ENCODE data around the gene SLC9B2.

SLC9B2 gene

GRCh38 chr4:103100691-103101090 is 24.1 kb upstream of the SLC9B2 start:
- Histone ChIP-seq H3K36me3 (ENCODE audit: control insufficient read depth in 1 of 2, insufficient read depth in 2 of 2, low read length in 2 of 2) (no peaks in the 10 kb centered on the region), H3K14ac (ENCODE audit: low read length) (no peak overlapping the region), H2BK120ac (ENCODE audit: insufficient read depth, low read length, poor library complexity) (no peak overlapping the region), H3K4me2 (ENCODE audit: low read length) (no peak overlapping the region), H3K4me1 (ENCODE audit: control insufficient read depth in 1 of 2, insufficient read depth in 2 of 2, low read length in 2 of 2) (peaks cover 3% of the 10 kb centered on the region in 2 experiments), H3K27me3 (ENCODE audit: insufficient read depth, low read length) (no peaks in the 10 kb centered on the region), H3K4me3 (ENCODE audit: low read depth, low read length) (no peak overlapping the region), H3K27ac (ENCODE audit: low read depth, low read length) (no peak overlapping the region), H4K91ac (ENCODE audit: low read depth, low read length) (no peak overlapping the region), H3K18ac (ENCODE audit: low read length) (no peak overlapping the region), H3K79me1 (ENCODE audit: low read length) (no peaks in the 10 kb centered on the region), H3K9me3 (ENCODE audit: insufficient read depth, low read depth, low read length) (no peaks in the 10 kb centered on the region), H4K12ac (ENCODE audit: low read depth, low read length) (no peak overlapping the region), H2AK5ac (ENCODE audit: low read length) (no peak overlapping the region), H2BK5ac (ENCODE audit: low read depth, low read length, poor library complexity) (no peak overlapping the region), H4K8ac (ENCODE audit: low read depth, low read length) (no peak overlapping the region), H2AFZ (ENCODE audit: insufficient read depth, low read length, poor library complexity) (no peak overlapping the region), H3K23ac (ENCODE audit: low read length) (no peak overlapping the region), H3K9ac (ENCODE audit: low read length) (no peak overlapping the region), H3K79me2 (ENCODE audit: control insufficient read depth, insufficient read depth, low read length, poor library complexity) (no peaks in the 10 kb centered on the region), H2BK12ac (ENCODE audit: low read length) (no peak overlapping the region), H3K4ac (ENCODE audit: low read depth, low read length) (no peak overlapping the region)
- WGBS (ENCODE audit: extremely low coverage, insufficient coverage, insufficient read length), result no CpG with 5 or more reads among the region's 5 CpGs
- no peak for DNase-seq

GRCh38 chr4:103099691-103100392 is 23.3 kb upstream of the SLC9B2 start, which contains the start of gene BDH2:
Gene BDH2, minus strand, starts transcription at chr4:103099834. Its CDS starts 3,580 bp downstream, at chr4:103096254.
- H2AK5ac ChIP-seq (ENCODE audit: low read length), result no peak within 1 kb of the TSS
- H4K12ac ChIP-seq (ENCODE audit: low read depth, low read length), result no peak within 1 kb of the TSS
- WGBS (ENCODE audit: extremely low coverage, insufficient coverage, insufficient read length), result no CpG with 5 or more reads among the region's 11 CpGs
- H4K91ac ChIP-seq (ENCODE audit: low read depth, low read length), result no peak within 1 kb of the TSS
- H3K36me3 ChIP-seq (ENCODE audit: control insufficient read depth in 1 of 2, insufficient read depth in 2 of 2, low read length in 2 of 2), result no peaks in the 10 kb centered on the region
- H2BK5ac ChIP-seq (ENCODE audit: low read depth, low read length, poor library complexity), result no peak within 1 kb of the TSS
- DNase-seq, result peak; percentile 72 to 96
- no peak within 1 kb of the TSS for H2BK120ac ChIP-seq (ENCODE audit: insufficient read depth, low read length, poor library complexity)
- no peak within 1 kb of the TSS for H3K4ac ChIP-seq (ENCODE audit: low read depth, low read length)
- no peak within 1 kb of the TSS for H3K23ac ChIP-seq (ENCODE audit: low read length)
- H3K14ac ChIP-seq (ENCODE audit: low read length), result no peak within 1 kb of the TSS
- no peak within 1 kb of the TSS for H4K8ac ChIP-seq (ENCODE audit: low read depth, low read length)
- no peak within 1 kb of the TSS for H3K9ac ChIP-seq (ENCODE audit: low read length)
- no peaks in the 10 kb centered on the region for H3K79me1 ChIP-seq (ENCODE audit: low read length)
- no peak within 1 kb of the TSS for H3K18ac ChIP-seq (ENCODE audit: low read length)
- peak within 1 kb of the TSS; percentile 68 for H3K4me2 ChIP-seq (ENCODE audit: low read length)
- H3K9me3 ChIP-seq (ENCODE audit: insufficient read depth, low read depth, low read length), result no peaks in the 10 kb centered on the region
- peaks cover 3% of the 10 kb centered on the region in 2 experiments for H3K4me1 ChIP-seq (ENCODE audit: control insufficient read depth in 1 of 2, insufficient read depth in 2 of 2, low read length in 2 of 2)
- H3K27me3 ChIP-seq (ENCODE audit: insufficient read depth, low read length), result no peaks in the 10 kb centered on the region
- H2AFZ ChIP-seq (ENCODE audit: insufficient read depth, low read length, poor library complexity), result no peak within 1 kb of the TSS
- no peak within 1 kb of the TSS for H3K4me3 ChIP-seq (ENCODE audit: low read depth, low read length)
- no peak within 1 kb of the TSS for H2BK12ac ChIP-seq (ENCODE audit: low read length)
- no peaks in the 10 kb centered on the region for H3K79me2 ChIP-seq (ENCODE audit: control insufficient read depth, insufficient read depth, low read length, poor library complexity)
- H3K27ac ChIP-seq (ENCODE audit: low read depth, low read length), result no peak within 1 kb of the TSS

- no peak overlapping the region for H3K9ac ChIP-seq (ENCODE audit: low read length)
- H3K9me3 ChIP-seq (ENCODE audit: insufficient read depth, low read depth, low read length), result no peaks in the 10 kb centered on the region
- no peaks in the 10 kb centered on the region for H3K36me3 ChIP-seq (ENCODE audit: control insufficient read depth in 1 of 2, insufficient read depth in 2 of 2, low read length in 2 of 2)
- no peak overlapping the region for H2BK12ac ChIP-seq (ENCODE audit: low read length)
- no peak overlapping the region for H2AK5ac ChIP-seq (ENCODE audit: low read length)
- H3K14ac ChIP-seq (ENCODE audit: low read length), result no peak overlapping the region
- no peak overlapping the region for H2BK5ac ChIP-seq (ENCODE audit: low read depth, low read length, poor library complexity)
- no CpG with 5 or more reads among the region's 4 CpGs for WGBS (ENCODE audit: extremely low coverage, insufficient coverage, insufficient read length)
- H4K12ac ChIP-seq (ENCODE audit: low read depth, low read length), result no peak overlapping the region
- no peak overlapping the region for H2AFZ ChIP-seq (ENCODE audit: insufficient read depth, low read length, poor library complexity)
- H3K79me1 ChIP-seq (ENCODE audit: low read length), result no peaks in the 10 kb centered on the region
- peaks cover 3% of the 10 kb centered on the region in 2 experiments for H3K4me1 ChIP-seq (ENCODE audit: control insufficient read depth in 1 of 2, insufficient read depth in 2 of 2, low read length in 2 of 2)
- no peak overlapping the region for H3K18ac ChIP-seq (ENCODE audit: low read length)
- no peaks in the 10 kb centered on the region for H3K27me3 ChIP-seq (ENCODE audit: insufficient read depth, low read length)
- no peak overlapping the region for H4K8ac ChIP-seq (ENCODE audit: low read depth, low read length)
- no peak overlapping the region for H3K4me3 ChIP-seq (ENCODE audit: low read depth, low read length)
- no peak overlapping the region for H2BK120ac ChIP-seq (ENCODE audit: insufficient read depth, low read length, poor library complexity)
- peak overlapping the region; percentile 68 for H3K4me2 ChIP-seq (ENCODE audit: low read length)
- DNase-seq, result no peak
- no peak overlapping the region for H3K27ac ChIP-seq (ENCODE audit: low read depth, low read length)
- H3K79me2 ChIP-seq (ENCODE audit: control insufficient read depth, insufficient read depth, low read length, poor library complexity), result no peaks in the 10 kb centered on the region
- H3K4ac ChIP-seq (ENCODE audit: low read depth, low read length), result no peak overlapping the region
- H3K23ac ChIP-seq (ENCODE audit: low read length), result no peak overlapping the region
- no peak overlapping the region for H4K91ac ChIP-seq (ENCODE audit: low read depth, low read length)
Observed at GRCh38 chr4:103098756-103099440, 22.3 kb upstream of the SLC9B2 start.

- H3K23ac ChIP-seq (ENCODE audit: low read length), result no peak overlapping the region
- no peaks in the 10 kb centered on the region for H3K9me3 ChIP-seq (ENCODE audit: insufficient read depth, low read depth, low read length)
- H3K27me3 ChIP-seq (ENCODE audit: insufficient read depth, low read length), result no peaks in the 10 kb centered on the region
- no peak overlapping the region for H4K8ac ChIP-seq (ENCODE audit: low read depth, low read length)
- no peak overlapping the region for H2AK5ac ChIP-seq (ENCODE audit: low read length)
- no peak overlapping the region for H2AFZ ChIP-seq (ENCODE audit: insufficient read depth, low read length, poor library complexity)
- WGBS (ENCODE audit: extremely low coverage, insufficient coverage, insufficient read length), result no CpG with 5 or more reads among the region's 10 CpGs
- H4K12ac ChIP-seq (ENCODE audit: low read depth, low read length), result no peak overlapping the region
- no peaks in the 10 kb centered on the region for H3K79me2 ChIP-seq (ENCODE audit: control insufficient read depth, insufficient read depth, low read length, poor library complexity)
- no peak overlapping the region for H3K4me3 ChIP-seq (ENCODE audit: low read depth, low read length)
- H4K91ac ChIP-seq (ENCODE audit: low read depth, low read length), result no peak overlapping the region
- no peaks in the 10 kb centered on the region for H3K36me3 ChIP-seq (ENCODE audit: control insufficient read depth in 1 of 2, insufficient read depth in 2 of 2, low read length in 2 of 2)
- H3K4me2 ChIP-seq (ENCODE audit: low read length), result no peak overlapping the region
- H3K27ac ChIP-seq (ENCODE audit: low read depth, low read length), result no peak overlapping the region
- no peak for DNase-seq
- no peak overlapping the region for H2BK12ac ChIP-seq (ENCODE audit: low read length)
- no peaks in the 10 kb centered on the region for H3K79me1 ChIP-seq (ENCODE audit: low read length)
- no peak overlapping the region for H2BK5ac ChIP-seq (ENCODE audit: low read depth, low read length, poor library complexity)
- H3K4ac ChIP-seq (ENCODE audit: low read depth, low read length), result no peak overlapping the region
- no peak overlapping the region for H3K18ac ChIP-seq (ENCODE audit: low read length)
- no peak overlapping the region for H3K14ac ChIP-seq (ENCODE audit: low read length)
- H3K9ac ChIP-seq (ENCODE audit: low read length), result no peak overlapping the region
- H2BK120ac ChIP-seq (ENCODE audit: insufficient read depth, low read length, poor library complexity), result no peak overlapping the region
- H3K4me1 ChIP-seq (ENCODE audit: control insufficient read depth in 1 of 2, insufficient read depth in 2 of 2, low read length in 2 of 2), result peaks cover 3% of the 10 kb centered on the region in 2 experiments
Observed at GRCh38 chr4:103098341-103098740, 21.8 kb upstream of the SLC9B2 start.

Measured in trophoblast cell (in vitro differentiated cells and primary cell).